H1 (cell line): ENCODE measurements around the gene HSPA12A. TPM values are rescaled to one million over a fixed set of nuclear protein-coding genes. Genes with fewer than 3 reads are reported as not detected.

ENCODE experiments used
- CTBP2 ChIP-seq: IDR thresholded peaks from 2 replicates; pipeline ENCODE4 v1.7.0; 2011; ENCODE audit warnings: borderline replicate concordance, mild to moderate bottlenecking, moderate library complexity, mixed read lengths, low read length; ENCODE audit not compliant: insufficient read depth, insufficient read length
- polyA plus RNA-seq, 7 experiments: library from polyadenylated mRNA; depleted of rRNA in 3 of 7; stranded (reverse) in 5 of 7; unstranded in 2 of 7; fragments of >200 nt in 5 of 7; fragments of 200-250 nt in 2 of 7; gene quantifications; 1 replicate in 5 of 7; 2 replicates in 1 of 7; 4 replicates in 1 of 7; pipeline versions ENCODE4 v1.2.1 to v1.2.3, GENCODE V29; 2011 to 2013; ENCODE audit warnings: missing spikeins in 2 of 7, mixed read lengths in 2 of 7
- total RNA-seq: library from RNA; stranded (reverse); fragmentation: NEBNext Ultra II Directional; extraction: Animal tissue kit (Norgen Biotek cat#: 25700); gene quantifications from 2 replicates; pipeline ENCODE4 v1.2.1, GENCODE V29; 2021

HSPA12A gene
- total and polyA plus RNA-seq, 2 of the 8 experiments (the other 6 are each of a cell fraction or from before 2014, with no cell fraction given) = 3.1 to 6.9 TPM

- no peak for TF ChIP-seq CTBP2
These were observed 108.0 kb downstream of the HSPA12A start (continued) for GRCh38 chr10:116634126-116634975.
